Nephron progenitor cell (in vitro differentiated cells): Measurements from ENCODE around the gene DDX20.

Experiments used
- DNase-seq: peaks from one replicate; pipeline ENCODE4 v3.0.0; 2021
- H3K27ac Mint-ChIP-seq: 2 replicates; pipeline ENCODE4 v1.8.0; 2021; ENCODE audit warnings: mild to moderate bottlenecking, moderate library complexity, mixed read lengths
- H3K27me3 Mint-ChIP-seq: 2 replicates; pipeline ENCODE4 v1.8.0; 2021; ENCODE audit warnings: mild to moderate bottlenecking, low read depth, mixed read lengths; ENCODE audit not compliant: poor library complexity
- H3K36me3 Mint-ChIP-seq: 2 replicates; pipeline ENCODE4 v1.8.0; 2021; ENCODE audit warnings: low read depth, mixed read lengths
- H3K4me1 Mint-ChIP-seq: 2 replicates; pipeline ENCODE4 v1.8.0; 2021; ENCODE audit warnings: mixed read lengths
- H3K4me3 Mint-ChIP-seq: 2 replicates; pipeline ENCODE4 v1.8.0; 2021; ENCODE audit warnings: mild to moderate bottlenecking, moderate library complexity, mixed read lengths
- H3K9me3 Mint-ChIP-seq: 2 replicates; pipeline ENCODE4 v1.8.0; 2021; ENCODE audit warnings: mild to moderate bottlenecking, moderate library complexity, mixed read lengths
- TF ChIP-seq, protein P1 (sequence below): fragments of 200-600 bp; sonication (generic); IDR thresholded peaks from 2 replicates; pipeline ENCODE4 v1.5.0; 2021; ENCODE audit warnings: antibody characterized with exemption

The DDX20 gene

DNA sequence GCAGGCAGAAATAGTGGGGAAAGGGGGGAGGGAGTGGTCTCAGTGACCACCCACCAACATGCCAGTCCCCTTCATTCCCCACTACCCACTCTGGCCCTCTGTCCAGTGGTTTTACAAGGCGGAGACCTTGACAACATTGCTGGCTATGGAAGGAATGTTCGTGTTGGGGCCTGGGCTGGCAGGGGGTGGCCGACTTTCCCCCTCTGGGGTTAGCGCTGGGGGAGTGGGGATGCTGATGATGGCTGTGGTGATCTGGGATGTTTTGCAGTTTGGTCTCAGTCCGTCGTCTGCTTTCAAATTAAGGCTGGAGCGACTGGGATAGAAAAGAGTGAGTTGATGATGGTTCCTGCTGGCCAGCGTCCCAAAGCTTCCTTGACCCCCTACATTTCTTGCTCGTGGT, 20.3 kb downstream of the DDX20 start:
- H3K27ac Mint-ChIP-seq: no peak overlapping the region

DNA sequence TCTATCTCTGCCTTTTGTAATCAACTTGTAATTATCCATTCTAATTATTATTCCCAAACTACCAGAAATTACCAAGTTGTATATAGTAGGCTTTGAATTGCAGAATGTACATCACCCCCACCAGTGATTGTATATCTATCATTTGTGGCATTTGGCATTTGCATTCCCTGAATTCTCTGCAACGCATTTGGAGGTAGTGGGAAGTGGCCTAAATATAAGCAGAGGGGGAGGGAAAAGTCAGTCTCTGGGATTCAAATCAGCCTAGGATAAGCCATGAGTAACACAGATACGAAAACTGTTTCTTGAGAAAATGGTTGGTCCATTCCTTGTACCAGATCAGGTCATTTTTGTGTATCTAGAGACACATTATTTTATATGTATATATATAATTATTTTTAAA, 20.7 kb downstream of the DDX20 start:
- Mint-ChIP-seq H3K36me3 (no peaks in the 10 kb centered on the region), H3K4me1 (no peaks in the 10 kb centered on the region), H3K9me3 (no peaks in the 10 kb centered on the region), H3K27me3 (peaks cover 18% of the 10 kb centered on the region), H3K4me3 (no peak overlapping the region), H3K27ac (no peak overlapping the region)
- TF ChIP-seq, protein P1, sequence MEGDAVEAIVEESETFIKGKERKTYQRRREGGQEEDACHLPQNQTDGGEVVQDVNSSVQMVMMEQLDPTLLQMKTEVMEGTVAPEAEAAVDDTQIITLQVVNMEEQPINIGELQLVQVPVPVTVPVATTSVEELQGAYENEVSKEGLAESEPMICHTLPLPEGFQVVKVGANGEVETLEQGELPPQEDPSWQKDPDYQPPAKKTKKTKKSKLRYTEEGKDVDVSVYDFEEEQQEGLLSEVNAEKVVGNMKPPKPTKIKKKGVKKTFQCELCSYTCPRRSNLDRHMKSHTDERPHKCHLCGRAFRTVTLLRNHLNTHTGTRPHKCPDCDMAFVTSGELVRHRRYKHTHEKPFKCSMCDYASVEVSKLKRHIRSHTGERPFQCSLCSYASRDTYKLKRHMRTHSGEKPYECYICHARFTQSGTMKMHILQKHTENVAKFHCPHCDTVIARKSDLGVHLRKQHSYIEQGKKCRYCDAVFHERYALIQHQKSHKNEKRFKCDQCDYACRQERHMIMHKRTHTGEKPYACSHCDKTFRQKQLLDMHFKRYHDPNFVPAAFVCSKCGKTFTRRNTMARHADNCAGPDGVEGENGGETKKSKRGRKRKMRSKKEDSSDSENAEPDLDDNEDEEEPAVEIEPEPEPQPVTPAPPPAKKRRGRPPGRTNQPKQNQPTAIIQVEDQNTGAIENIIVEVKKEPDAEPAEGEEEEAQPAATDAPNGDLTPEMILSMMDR: no peak
- no peak for DNase-seq

More for the DNA sequence above, 20.3 kb downstream of the DDX20 start:
- H3K36me3 Mint-ChIP-seq: no peaks in the 10 kb centered on the region
- H3K4me1 Mint-ChIP-seq: no peaks in the 10 kb centered on the region
- H3K9me3 Mint-ChIP-seq: no peaks in the 10 kb centered on the region
- peaks cover 17% of the 10 kb centered on the region for H3K27me3 Mint-ChIP-seq
- no peak for DNase-seq
- TF ChIP-seq, protein P1: no peak
- no peak overlapping the region for H3K4me3 Mint-ChIP-seq

DNA sequence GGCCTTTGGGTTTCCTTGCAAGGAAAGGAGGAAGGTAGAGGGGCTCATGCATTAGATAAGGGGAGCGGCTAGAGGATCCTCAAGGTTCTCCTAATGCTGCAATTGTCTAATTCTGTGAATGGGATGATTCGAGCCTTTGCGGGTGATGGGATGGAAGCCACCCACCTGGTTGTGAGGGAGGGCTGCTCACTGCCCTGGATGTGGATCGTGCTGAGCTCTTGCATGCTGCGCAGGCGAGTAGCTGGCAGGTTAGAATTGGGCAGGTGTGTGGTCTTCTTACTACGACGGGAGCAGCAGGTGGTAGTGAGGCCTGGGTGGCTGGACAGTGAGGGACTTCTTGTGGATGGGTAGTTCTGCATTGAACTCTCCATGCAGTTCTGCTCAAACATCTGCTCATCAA, 21.2 kb downstream of the DDX20 start:
- no peak overlapping the region for H3K27ac Mint-ChIP-seq
- TF ChIP-seq, protein P1: no peak
- H3K4me3 Mint-ChIP-seq: no peak overlapping the region
- no peak for DNase-seq
- H3K27me3 Mint-ChIP-seq: peaks cover 21% of the 10 kb centered on the region
- no peaks in the 10 kb centered on the region for H3K4me1 Mint-ChIP-seq
- no peaks in the 10 kb centered on the region for H3K36me3 Mint-ChIP-seq
- H3K9me3 Mint-ChIP-seq: no peaks in the 10 kb centered on the region

DNA sequence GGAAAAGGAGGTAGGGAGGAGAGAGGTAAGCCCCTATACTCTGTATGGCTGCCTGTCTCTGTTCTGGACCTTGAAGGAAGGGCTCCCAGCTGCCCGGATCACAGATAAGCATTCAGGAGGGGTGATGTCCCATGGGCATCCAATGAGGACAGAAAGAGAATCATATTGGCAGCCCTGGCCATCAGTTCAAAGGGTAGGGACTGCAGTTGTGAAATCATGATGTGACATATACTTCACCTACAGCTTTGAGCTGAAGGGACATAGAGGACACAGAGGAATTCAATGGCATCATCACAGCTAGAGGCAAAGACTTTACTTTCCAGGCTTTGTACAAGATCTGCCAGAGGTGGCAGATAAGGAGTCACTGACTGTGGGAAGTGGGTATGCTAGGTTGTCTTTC, 21.6 kb downstream of the DDX20 start:
- no peak for DNase-seq
- no peaks in the 10 kb centered on the region for H3K9me3 Mint-ChIP-seq
- TF ChIP-seq, protein P1: no peak
- H3K4me3 Mint-ChIP-seq: no peak overlapping the region
- peaks cover 21% of the 10 kb centered on the region for H3K27me3 Mint-ChIP-seq
- no peaks in the 10 kb centered on the region for H3K4me1 Mint-ChIP-seq
- H3K36me3 Mint-ChIP-seq: no peaks in the 10 kb centered on the region
- H3K27ac Mint-ChIP-seq: no peak overlapping the region

DNA sequence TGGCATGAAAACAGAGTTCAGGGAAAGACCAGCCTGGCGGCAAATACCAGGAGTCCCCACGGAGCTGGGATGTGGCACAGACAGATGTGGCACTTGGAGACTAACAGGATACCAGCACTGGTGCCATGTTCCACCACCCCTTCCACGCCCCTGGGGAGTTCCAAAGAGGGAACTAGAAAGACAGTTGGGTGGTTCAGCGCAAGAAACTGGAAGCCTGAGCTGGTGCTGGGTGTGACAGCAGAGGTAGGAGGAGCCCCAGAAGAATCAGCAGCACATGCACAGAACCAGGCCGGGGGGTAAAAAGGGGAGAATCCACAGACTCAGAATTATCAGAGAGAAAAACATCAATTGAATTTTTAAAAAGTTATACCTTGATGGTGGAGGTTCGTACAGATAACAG, 22.4 kb downstream of the DDX20 start:
- no peak overlapping the region for H3K4me3 Mint-ChIP-seq
- no peak overlapping the region for H3K27ac Mint-ChIP-seq

DNA sequence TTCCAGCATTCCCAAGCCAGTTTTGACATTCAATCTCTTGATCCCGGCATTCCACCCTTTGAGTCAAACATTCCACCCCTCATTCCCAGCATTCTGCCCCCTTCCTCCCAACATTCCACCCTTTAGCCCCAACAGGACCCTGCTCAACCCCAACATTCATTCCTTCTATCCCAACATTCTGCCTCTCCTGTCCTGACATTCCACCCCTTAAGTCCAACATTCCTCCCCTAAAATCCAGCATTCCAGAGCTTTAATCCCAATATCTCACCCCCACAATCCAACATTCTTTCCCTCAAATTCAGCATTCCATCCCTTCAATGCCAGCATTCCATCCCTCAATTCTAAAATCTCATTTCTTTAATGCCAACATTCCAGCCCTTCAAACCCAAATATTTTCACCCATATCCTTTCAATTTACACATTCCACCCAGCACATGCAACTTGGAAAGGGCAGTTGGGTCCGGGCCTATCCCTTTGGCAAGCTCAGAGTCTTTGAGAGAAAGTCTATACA, 22.9 kb downstream of the DDX20 start:
- TF ChIP-seq, protein P1: no peak
- Mint-ChIP-seq H3K36me3 (no peaks in the 10 kb centered on the region), H3K4me3 (no peak overlapping the region), H3K27me3 (peaks cover 15% of the 10 kb centered on the region), H3K27ac (no peak overlapping the region), H3K9me3 (no peaks in the 10 kb centered on the region), H3K4me1 (no peaks in the 10 kb centered on the region)
- no peak for DNase-seq

More for the DNA sequence above, 22.4 kb downstream of the DDX20 start:
- H3K36me3 Mint-ChIP-seq: no peaks in the 10 kb centered on the region
- DNase-seq: no peak
- peaks cover 15% of the 10 kb centered on the region for H3K27me3 Mint-ChIP-seq
- TF ChIP-seq, protein P1: no peak
- no peaks in the 10 kb centered on the region for H3K9me3 Mint-ChIP-seq
- no peaks in the 10 kb centered on the region for H3K4me1 Mint-ChIP-seq
